ENCODE results near the gene TMPRSS13.

Gene TMPRSS13

GRCh38 chr11:117914991-117915618 is 14.1 kb downstream of the TMPRSS13 start:
- in situ Hi-C loops (cut with HindIII; ENCODE audit: low sequenced_read_pairs), result no loop called here

GRCh38 chr11:117914398-117914761 is 14.8 kb downstream of the TMPRSS13 start:
- in situ Hi-C loops (cut with HindIII; ENCODE audit: low sequenced_read_pairs), result no loop called here

- in situ Hi-C loops (cut with HindIII; ENCODE audit: low sequenced_read_pairs), result no loop called here
Measured at GRCh38 chr11:117913736-117914397, 15.3 kb downstream of the TMPRSS13 start.

- in situ Hi-C loops (cut with HindIII; ENCODE audit: low sequenced_read_pairs), result no loop called here
Measured at GRCh38 chr11:117912497-117912896, 16.7 kb downstream of the TMPRSS13 start.

- in situ Hi-C loops (cut with HindIII; ENCODE audit: low sequenced_read_pairs), result no loop called here
Measured at GRCh38 chr11:117911694-117912093, 17.5 kb downstream of the TMPRSS13 start.

- in situ Hi-C loops (cut with HindIII; ENCODE audit: low sequenced_read_pairs), result no loop called here
Measured at GRCh38 chr11:117910941-117911655, 18.1 kb downstream of the TMPRSS13 start.

GRCh38 chr11:117910525-117910924 is 18.7 kb downstream of the TMPRSS13 start:
- in situ Hi-C loops (cut with HindIII; ENCODE audit: low sequenced_read_pairs), result no loop called here

- in situ Hi-C loops (cut with HindIII; ENCODE audit: low sequenced_read_pairs), result no loop called here
Measured at GRCh38 chr11:117909611-117910382, 19.4 kb downstream of the TMPRSS13 start.

- in situ Hi-C loops (cut with HindIII; ENCODE audit: low sequenced_read_pairs), result no loop called here
Measured at GRCh38 chr11:117908959-117909610, 20.1 kb downstream of the TMPRSS13 start.

- in situ Hi-C loops (cut with HindIII; ENCODE audit: low sequenced_read_pairs), result no loop called here
Measured at GRCh38 chr11:117908109-117908895, 20.9 kb downstream of the TMPRSS13 start.

GRCh38 chr11:117907276-117908108 is 21.7 kb downstream of the TMPRSS13 start:
- in situ Hi-C loops (cut with HindIII; ENCODE audit: low sequenced_read_pairs), result no loop called here

GRCh38 chr11:117906710-117907109 is 22.5 kb downstream of the TMPRSS13 start:
- in situ Hi-C loops (cut with HindIII; ENCODE audit: low sequenced_read_pairs), result no loop called here

GRCh38 chr11:117906126-117906525 is 23.1 kb downstream of the TMPRSS13 start:
- in situ Hi-C loops (cut with HindIII; ENCODE audit: low sequenced_read_pairs), result no loop called here

- in situ Hi-C loops (cut with HindIII; ENCODE audit: low sequenced_read_pairs), result no loop called here
Measured at GRCh38 chr11:117905524-117905923, 23.7 kb downstream of the TMPRSS13 start.

GRCh38 chr11:117903505-117904382 is 25.5 kb downstream of the TMPRSS13 start:
- in situ Hi-C loops (cut with HindIII; ENCODE audit: low sequenced_read_pairs), result no loop called here

GRCh38 chr11:117902001-117902845 is 27.0 kb downstream of the TMPRSS13 start:
- in situ Hi-C loops (cut with HindIII; ENCODE audit: low sequenced_read_pairs), result no loop called here

- in situ Hi-C loops (cut with HindIII; ENCODE audit: low sequenced_read_pairs), result no loop called here
Measured at GRCh38 chr11:117901601-117902000, 27.6 kb downstream of the TMPRSS13 start.

Data from DLD1 (cell line).